ENCODE results near the gene RBMS3.

Gene RBMS3

GRCh38 chr3:29590461-29590860 lies 309.6 kb downstream of the RBMS3 start:
- no peak for DNase-seq

- no peak for DNase-seq
Measured at GRCh38 chr3:29591579-29591978, 310.7 kb downstream of the RBMS3 start.

GRCh38 chr3:29593802-29594201 lies 312.9 kb downstream of the RBMS3 start:
- DNase-seq = no peak

GRCh38 chr3:29594261-29594660 lies 313.4 kb downstream of the RBMS3 start:
- DNase-seq = no peak

GRCh38 chr3:29597376-29598008 lies 316.6 kb downstream of the RBMS3 start:
- no peak for DNase-seq

- DNase-seq = no peak
Measured at GRCh38 chr3:29601861-29602585, 321.2 kb downstream of the RBMS3 start.

GRCh38 chr3:29605845-29606244 lies 325.0 kb downstream of the RBMS3 start:
- DNase-seq = no peak

GRCh38 chr3:29606416-29606815 lies 325.5 kb downstream of the RBMS3 start:
- DNase-seq = no peak

GRCh38 chr3:29608414-29609327 lies 327.8 kb downstream of the RBMS3 start:
- DNase-seq = no peak

GRCh38 chr3:29609328-29609811 lies 328.5 kb downstream of the RBMS3 start:
- DNase-seq = no peak

- DNase-seq = no peak
Measured at GRCh38 chr3:29610781-29611180, 329.9 kb downstream of the RBMS3 start.

- no peak for DNase-seq
Measured at GRCh38 chr3:29611252-29611651, 330.4 kb downstream of the RBMS3 start.

GRCh38 chr3:29612536-29612935 lies 331.7 kb downstream of the RBMS3 start:
- no peak for DNase-seq

- no peak for DNase-seq
Measured at GRCh38 chr3:29614954-29615353, 334.1 kb downstream of the RBMS3 start.

GRCh38 chr3:29618395-29619282 lies 337.8 kb downstream of the RBMS3 start:
- DNase-seq = no peak

GRCh38 chr3:29619676-29620075 lies 338.8 kb downstream of the RBMS3 start:
- DNase-seq = no peak

- no peak for DNase-seq
Measured at GRCh38 chr3:29627136-29628117, 346.6 kb downstream of the RBMS3 start.

GRCh38 chr3:29628795-29629194 lies 347.9 kb downstream of the RBMS3 start:
- DNase-seq = no peak

GRCh38 chr3:29635888-29636287 lies 355.0 kb downstream of the RBMS3 start:
- DNase-seq = no peak

- no peak for DNase-seq
Measured at GRCh38 chr3:29637068-29637467, 356.2 kb downstream of the RBMS3 start.

All from T-helper 1 cell (primary cell).